GM13976 (cell line): ENCODE measurements around the gene FCHSD2.
"Not testable (repeated sequence)": the region's sequence is repeated elsewhere in the genome, so short reads cannot be mapped to it uniquely, and the experiment has no call there.

Source experiments
- DNase-seq: peaks from one replicate; pipeline ENCODE4 v3.0.0; 2012; ENCODE audit warnings: low spot score
- CTCF ChIP-seq: IDR thresholded peaks from 2 replicates; pipeline ENCODE4 v1.5.1; 2012; ENCODE audit warnings: borderline replicate concordance, mild to moderate bottlenecking; ENCODE audit not compliant: insufficient read depth; ENCODE audit errors: extremely low read depth, missing control alignments, control extremely low read depth
- in situ Hi-C: fragments of 300-500 bp; cut with MboI; formaldehyde crosslinking; loops from one replicate; pipeline ENCODE4 v1.12.0; 2022; ENCODE audit warnings: low sequenced_read_pairs, mixed read lengths, inconsistent platforms; ENCODE audit not compliant: unreplicated experiment

FCHSD2 gene

DNA sequence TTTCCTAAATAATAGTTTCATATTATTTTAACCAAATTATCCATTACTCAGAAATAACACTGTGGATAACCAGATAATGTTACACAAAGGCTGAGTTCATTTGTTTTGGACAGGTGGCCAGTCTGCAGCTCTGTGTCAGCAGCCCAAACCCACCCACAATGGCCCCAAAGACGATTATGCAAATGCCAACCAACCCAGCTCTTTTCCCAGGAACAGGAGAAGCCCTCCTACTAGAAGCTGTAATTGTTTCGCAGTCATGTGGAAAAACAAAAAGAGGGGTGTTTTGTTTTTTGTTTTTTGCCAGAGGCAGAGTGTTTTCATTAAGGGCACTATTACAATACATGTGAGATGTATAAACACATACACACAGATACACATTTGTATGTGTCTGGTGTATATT, 102.1 kb downstream of the FCHSD2 start:
- no peak for DNase-seq
- in situ Hi-C loops, result no loop called here
- TF ChIP-seq CTCF, result no peak

DNA sequence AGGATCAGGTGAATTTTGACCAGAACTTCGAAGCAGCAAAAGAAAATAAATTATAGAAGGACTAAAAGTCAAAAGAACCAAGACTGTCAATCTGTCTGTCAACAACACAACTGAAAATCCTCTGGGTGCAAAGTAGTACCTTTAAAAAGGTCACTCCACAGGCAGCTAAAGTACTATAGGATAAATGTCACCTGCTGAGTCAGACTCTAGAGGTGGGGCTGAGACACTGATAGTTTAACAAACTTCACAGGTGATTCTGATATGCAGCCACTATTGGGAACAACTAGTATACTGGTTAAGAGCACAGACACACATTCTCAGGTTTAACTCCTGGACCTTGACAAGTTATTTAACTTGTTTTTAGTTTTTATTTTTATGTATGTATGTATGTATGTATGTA, 107.3 kb downstream of the FCHSD2 start:
- no peak for DNase-seq
- in situ Hi-C loops, result no loop called here

GRCh38 chr11:73034331-73034730, 107.8 kb downstream of the FCHSD2 start:
- TF ChIP-seq CTCF, result no peak
- in situ Hi-C loops, result no loop called here
- no peak for DNase-seq

More for the DNA sequence above, 107.3 kb downstream of the FCHSD2 start:
- TF ChIP-seq CTCF, result no peak

DNA sequence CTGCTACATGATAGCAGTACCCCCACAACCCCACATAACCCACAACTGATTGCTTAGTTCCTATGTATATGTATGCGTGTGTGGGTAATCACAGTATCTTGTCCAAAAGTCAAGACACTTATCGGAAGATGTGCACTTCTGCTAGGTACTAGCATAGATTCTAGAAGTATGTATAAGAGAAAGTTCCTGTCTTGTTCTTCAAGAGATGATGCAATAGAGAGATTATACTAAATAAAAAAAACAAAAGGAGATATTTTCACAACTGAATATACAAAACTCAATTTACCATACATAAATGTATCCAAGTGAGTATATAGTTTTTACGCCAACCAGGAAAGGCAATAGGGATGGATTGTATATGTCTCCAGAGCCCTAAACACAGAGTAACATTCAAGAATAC, 112.0 kb downstream of the FCHSD2 start:
- no peak for DNase-seq
- no peak for TF ChIP-seq CTCF
- in situ Hi-C loops, result no loop called here

DNA sequence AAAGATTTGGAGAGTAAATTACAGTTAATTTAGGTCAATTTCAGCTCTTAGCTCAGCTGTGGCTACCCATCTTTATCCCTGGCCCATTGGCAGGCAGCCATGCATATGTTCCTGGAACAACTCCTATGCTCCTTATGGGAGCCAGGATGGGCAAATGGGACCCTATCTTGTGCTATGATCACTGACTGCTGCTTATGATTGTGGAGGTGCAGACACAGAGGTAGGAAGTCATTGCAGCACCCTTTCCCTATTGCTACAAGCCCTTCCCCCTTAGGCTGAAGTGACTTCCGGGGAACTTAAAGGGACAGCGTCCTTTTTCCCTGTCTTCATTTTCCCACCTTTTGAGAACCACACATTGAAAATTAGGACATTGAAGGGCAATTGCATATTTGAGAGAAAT, 112.7 kb downstream of the FCHSD2 start:
- DNase-seq, result no peak
- TF ChIP-seq CTCF, result no peak
- in situ Hi-C loops, result no loop called here

GRCh38 chr11:73028611-73029010, 113.5 kb downstream of the FCHSD2 start:
- no peak for DNase-seq
- no peak for TF ChIP-seq CTCF
- in situ Hi-C loops, result no loop called here

GRCh38 chr11:73027840-73028239, 114.3 kb downstream of the FCHSD2 start:
- DNase-seq, in situ Hi-C loops: not testable (repeated sequence)
